K562 (cell line): ENCODE measurements around the gene MOSPD3. TPM values are rescaled to one million over a fixed set of nuclear protein-coding genes. Genes with fewer than 3 reads are reported as not detected.
"Not testable (repeated sequence)": the region's sequence is repeated elsewhere in the genome, so short reads cannot be mapped to it uniquely, and the experiment has no call there.

Source experiments
- ATAC-seq: fragments of 200-7000 bp; cut with Tn5 transposase; 3 replicates; pipeline ENCODE4 v1.9.1; 2020; ENCODE audit warnings: moderate library complexity
- BruUV-seq: library from RNA; stranded (reverse); fragments of 400-500 nt; replicated peaks from 2 replicates; lab custom pipeline; 2021; lab: Mats Ljungman, UMichigan
- CTCF ChIA-PET: fragments of 300-600 bp; formaldehyde crosslinking; extraction: SDS; loops from one replicate; lab custom pipeline; 2021; ENCODE audit warnings: low intra/inter-chr PET ratio; lab: Yijun Ruan, JAX
- POLR2A ChIA-PET: fragments of 300-600, 350-650 bp; sonication (Branson Sonifier 250); formaldehyde crosslinking; extraction: SDS; loops from one replicate; lab custom pipeline; 2021; ENCODE audit warnings: antibody characterized with exemption, inconsistent platforms; lab: Yijun Ruan, JAX
- DNase-seq, 4 experiments: peaks; one replicate each; pipeline versions ENCODE4 v3.0.0 to v3.0.0-alpha.2; 2011 to 2018; ENCODE audit warnings: low spot score in 3 of 4, mixed read lengths in 3 of 4; ENCODE audit errors: extremely low read depth in 1 of 4
- FAIRE-seq: peaks from 2 replicates; lab custom pipeline; 2011; peaks lifted over from hg19 to GRCh38; lab: Jason Lieb, UNC
- H2AFZ ChIP-seq: 2 replicates; pipeline ENCODE4 v1.6.0; 2011; ENCODE audit warnings: low read depth, low read length, control low read depth, inconsistent platforms
- H3K27ac ChIP-seq: fragments of 200-600 bp; 3 replicates; pipeline ENCODE4 v1.8.0; 2011; ENCODE audit warnings: low read depth, mild to moderate bottlenecking, control low read depth, inconsistent platforms, low read length, moderate library complexity, mixed read lengths; ENCODE audit errors: extremely low read depth
- H3K27me3 ChIP-seq, 2 experiments: fragments of 300-600 bp in 1 of 2; 2 replicates in 1 of 2; 3 replicates in 1 of 2; pipeline versions ENCODE4 v1.6.0 to v1.8.0; 2011; ENCODE audit warnings: inconsistent platforms in 2 of 2, low read length in 2 of 2, mild to moderate bottlenecking in 1 of 2, mixed read lengths in 1 of 2, moderate library complexity in 1 of 2; ENCODE audit not compliant: control insufficient read depth in 2 of 2, insufficient read depth in 2 of 2
- H3K36me3 ChIP-seq: fragments of 300-600 bp; 3 replicates; pipeline ENCODE4 v1.8.0; 2011; ENCODE audit warnings: mild to moderate bottlenecking, low read length, inconsistent platforms; ENCODE audit not compliant: control insufficient read depth, insufficient read depth
- H3K4me1 ChIP-seq, 2 experiments: fragments of 200-600 bp in 1 of 2; replicated peaks in 1 of 2; 2 replicates in 1 of 2; 3 replicates in 1 of 2; pipeline versions ENCODE4 v1.5.1 to v1.8.0; 2011; ENCODE audit warnings: inconsistent platforms in 2 of 2, low read length in 2 of 2, mild to moderate bottlenecking in 1 of 2, mixed read lengths in 1 of 2, moderate library complexity in 1 of 2; ENCODE audit not compliant: control insufficient read depth in 2 of 2, insufficient read depth in 2 of 2
- H3K4me2 ChIP-seq: 2 replicates; pipeline ENCODE4 v1.6.1; 2011; ENCODE audit warnings: low read length, control low read depth, inconsistent platforms, mixed read lengths; ENCODE audit not compliant: insufficient read depth
- H3K4me3 ChIP-seq: fragments of 200-600 bp; sonication (generic), shearing (Covaris generic); 2 replicates; pipeline ENCODE4 v1.5.1; 2016; ENCODE audit warnings: control low read depth, inconsistent platforms
- H3K79me2 ChIP-seq: fragments of 200-600 bp; 3 replicates; pipeline ENCODE4 v1.8.0; 2011; ENCODE audit warnings: low read length, inconsistent platforms; ENCODE audit not compliant: control insufficient read depth, insufficient read depth
- H3K9ac ChIP-seq, 2 experiments: 2 replicates each; pipeline versions ENCODE4 v1.6.0 to v1.6.1; 2011; ENCODE audit warnings: low read depth in 2 of 2, low read length in 2 of 2, control low read depth in 1 of 2, inconsistent platforms in 1 of 2, mild to moderate bottlenecking in 1 of 2, mixed read lengths in 1 of 2; ENCODE audit not compliant: insufficient read depth in 1 of 2
- H3K9me1 ChIP-seq: one replicate; pipeline ENCODE4 v1.6.0; 2011; ENCODE audit warnings: inconsistent platforms, mild to moderate bottlenecking, low read length, moderate library complexity; ENCODE audit not compliant: control insufficient read depth, insufficient read depth
- H3K9me3 ChIP-seq: replicated peaks from 2 replicates; pipeline ENCODE4 v1.5.1; 2011; ENCODE audit warnings: low read depth, low read length, inconsistent platforms; ENCODE audit not compliant: control insufficient read depth, insufficient read depth
- H4K20me1 ChIP-seq: replicated peaks from 2 replicates; pipeline ENCODE4 v1.6.1; 2011; ENCODE audit warnings: low read length, inconsistent platforms, mixed read lengths; ENCODE audit not compliant: control insufficient read depth, insufficient read depth
- BCOR ChIP-seq: fragments of 450-650 bp; IDR thresholded peaks from 2 replicates; pipeline ENCODE4 v1.6.1; 2016
- HLTF ChIP-seq: fragments of 450-650 bp; IDR thresholded peaks from 2 replicates; pipeline ENCODE4 v1.6.1; 2016
- SMARCA5 ChIP-seq: fragments of 450-650 bp; IDR thresholded peaks from 2 replicates; pipeline ENCODE4 v1.6.1; 2016
- TARDBP ChIP-seq: fragments of 450-650 bp; IDR thresholded peaks from 2 replicates; pipeline ENCODE4 v1.6.1; 2016
- USF1 ChIP-seq: sonication (generic); formaldehyde crosslinking; IDR thresholded peaks from 2 replicates; pipeline ENCODE4 v1.9.0; 2022; ENCODE audit warnings: mild to moderate bottlenecking, missing genetic modification reagents
- WGBS: fragments of 100-300 bp; shearing (Covaris generic); methylation state at CpG from one replicate; pipeline ENCODE4 v1.1.6; 2016; ENCODE audit warnings: low coverage, mixed read lengths; ENCODE audit not compliant: insufficient coverage; ENCODE audit errors: missing lambda C conversion rate; 5-methylcytosine and 5-hydroxymethylcytosine counted together
- in situ Hi-C: fragments of 300-500 bp; cut with MboI; formaldehyde crosslinking; loops from 4 replicates; pipeline ENCODE4 v1.15.0; 2018; ENCODE audit warnings: inconsistent platforms, mixed read lengths
- intact Hi-C: fragments of 100-400 bp; cut with micrococcal nuclease; formaldehyde crosslinking; loops from 2 replicates; pipeline ENCODE4 v1.14.2; 2022
- polyA plus RNA-seq, 8 experiments: library from polyadenylated mRNA; depleted of rRNA in 4 of 8; stranded (reverse) in 5 of 8; unstranded in 3 of 8; fragments of >200 nt; fragmentation: Nextera tagmentation in 2 of 8; fragmentation: Illumina TruSeq in 1 of 8; extraction: Ambion mirVana in 2 of 8; extraction: Trizol in 1 of 8; gene quantifications; 2 replicates each; pipeline versions ENCODE4 v1.2.1 to v1.2.3, GENCODE V29; 2011 to 2014; ENCODE audit warnings: inconsistent platforms in 1 of 8, missing spikeins in 1 of 8
- total RNA-seq, 7 experiments: library from RNA; depleted of rRNA in 6 of 7; stranded (reverse); fragments of >200 nt in 6 of 7; fragmentation: Illumina TruSeq in 2 of 7; extraction: Trizol in 2 of 7; gene quantifications; 2 replicates each; pipeline versions ENCODE4 v1.2.1 to v1.2.3, GENCODE V29; 2011 to 2021; ENCODE audit warnings: low replicate concordance in 1 of 7

Gene MOSPD3
- total and polyA plus RNA-seq, 9 of the 15 experiments (the other 6 are each of a cell fraction or from before 2014, with no cell fraction given): 1.4 to 32.1 (median 7.3) TPM

GRCh38 chr7:100564405-100564804 is 47.9 kb upstream of the MOSPD3 start:
- POLR2A ChIA-PET: interaction anchor here (0.7 to 1.2 kb wide), 3 partner anchors 20 to 1999 kb away, joined by 3 to 6 read pairs (median 3); partner anchors contain the start of genes FBXO24 and LRCH4

More at GRCh38 chr7:100564405-100564804, 47.9 kb upstream of the MOSPD3 start:
- WGBS: 66% methylated on average over 3 of the region's 6 CpGs
- intact Hi-C loops (loop anchor here (1.0 to 2.0 kb wide), 2 partner anchors 127 to 160 kb away; no protein-coding TSS in a partner anchor), in situ Hi-C loops (loop anchor here (25.0 kb wide), 1 partner anchor 102 kb away; the partner anchor contains the start of gene SPACDR)
- H3K4me1 ChIP-seq: peaks cover 6 to 43% of the 10 kb centered on the region in 2 experiments; a peak in 4 of 5 replicates
- CTCF ChIA-PET: interaction anchor here (0.7 to 1.9 kb wide), 4 partner anchors 23 to 161 kb away, joined by 3 to 9 read pairs (median 5); no protein-coding TSS in a partner anchor
- not testable (repeated sequence) for H3K4me3 ChIP-seq, H4K20me1 ChIP-seq, H3K9me1 ChIP-seq, BruUV-seq, H3K79me2 ChIP-seq, H3K27me3 ChIP-seq, H3K9me3 ChIP-seq, ATAC-seq, H2AFZ ChIP-seq, H3K9ac ChIP-seq, H3K4me2 ChIP-seq
- peak; percentile 62 for FAIRE-seq
- TF ChIP-seq HLTF: 0 out of 2 replicates have a peak, but pooled peaks have one; percentile 17
- 0 out of 2 replicates have a peak, but pooled peaks have one; percentile 5 for TF ChIP-seq USF1
- peak; percentile 77 for TF ChIP-seq BCOR
- TF ChIP-seq SMARCA5: peak; percentile 64; the same call in 1 of the 2 replicates
- TF ChIP-seq TARDBP: 0 out of 2 replicates have a peak, but pooled peaks have one; percentile 7
- TF ChIP-seq, all 486 proteins: peak for 5; not testable (repeated sequence) for 481
- not testable (repeated sequence) for DNase-seq, H3K27ac ChIP-seq
- H3K36me3 ChIP-seq: peaks cover 13% of the 10 kb centered on the region; the same call in 1 of the 3 replicates
